ENCODE measurements around the gene NMRK1. TPM values are rescaled to one million over a fixed set of nuclear protein-coding genes. Genes with fewer than 3 reads are reported as not detected.

Gene NMRK1
- total and polyA plus RNA-seq, 2 donors (not counting 3 experiments of a cell fraction or from before 2014, with no cell fraction given) = 24.3 to 32.6 TPM

- Histone ChIP-seq H4K20me1 (replicated peaks; ENCODE audit: control insufficient read depth, extremely low read depth, insufficient read depth, low read length) (no peaks in the 10 kb centered on the region), H3K27ac (ENCODE audit: insufficient read depth, low read depth, low read length) (no peak overlapping the region), H3K36me3 (ENCODE audit: control insufficient read depth in 2 of 2, extremely low read depth in 1 of 2, insufficient read depth in 2 of 2, low read length in 2 of 2) (peaks cover 0 to 8% of the 10 kb centered on the region in 2 experiments), H3K9ac (replicated peaks; ENCODE audit: extremely low read depth, insufficient read depth, low read length) (no peak overlapping the region), H3K4me2 (ENCODE audit: insufficient read depth, low read length) (no peak overlapping the region), H3K9me1 (replicated peaks; ENCODE audit: control insufficient read depth, extremely low read depth, insufficient read depth, low read length) (no peaks in the 10 kb centered on the region), H2AFZ (ENCODE audit: low read depth, low read length) (no peak overlapping the region), H3K27me3 (ENCODE audit: control insufficient read depth in 2 of 2, insufficient read depth in 2 of 2, low read length in 2 of 2) (no peaks in the 10 kb centered on the region), H3K79me2 (ENCODE audit: control insufficient read depth, insufficient read depth, low read length) (no peaks in the 10 kb centered on the region), H3K4me3 (replicated peaks in 1 of 3; ENCODE audit: insufficient read depth in 1 of 3, low read depth in 1 of 3, low read length in 3 of 3) (no peak overlapping the region), H3K4me1 (ENCODE audit: control insufficient read depth, extremely low read depth, insufficient read depth, low read length) (no peaks in the 10 kb centered on the region), H3K9me3 (replicated peaks; ENCODE audit: control insufficient read depth, insufficient read depth, low read length) (no peaks in the 10 kb centered on the region)
- FAIRE-seq = no peak
- BruUV-seq (replicated peaks) = no TSS peak
- CTCF ChIA-PET = interaction anchor here (1.3 to 1.5 kb wide), 2 partner anchors 10 to 33 kb away, joined by 3 read pairs; partner anchors contain the start of gene CARNMT1
- TF ChIP-seq MAX (IDR thresholded peaks at IDR 0.05; ENCODE audit: insufficient read depth, insufficient read length) (no peak), GATA2 (IDR thresholded peaks at IDR 0.05; ENCODE audit: insufficient read depth, insufficient read length, low read depth, low read length) (no peak), EZH2 (IDR thresholded peaks at IDR 0.05; ENCODE audit: borderline replicate concordance, low read depth, low read length, severe bottlenecking) (no peak), MYC (IDR thresholded peaks at IDR 0.05; ENCODE audit: low read depth, low read length) (no peak), JUN (IDR thresholded peaks at IDR 0.05; ENCODE audit: borderline replicate concordance, insufficient read depth, insufficient read length, low read depth) (no peak), CTCF (IDR thresholded peaks at IDR 0.05; ENCODE audit: extremely low read depth in 1 of 2, insufficient read depth in 1 of 2, low read depth in 1 of 2, low read length in 2 of 2) (no peak), POLR2A (IDR thresholded peaks at IDR 0.05; ENCODE audit: low read depth, low read length) (no peak), POLR2AphosphoS5 (IDR thresholded peaks at IDR 0.05; ENCODE audit: insufficient read depth, low read depth, low read length) (no peak), FOS (IDR thresholded peaks at IDR 0.05; ENCODE audit: borderline replicate concordance, insufficient read depth, low read length) (no peak)
- dilution Hi-C loops (cut with MboI; ENCODE audit: extremely low pct_ligation_motif_present, low sequenced_read_pairs) (loop anchor here (25.0 kb wide), 1 partner anchor 274 kb away; no protein-coding TSS in a partner anchor), intact Hi-C loops (cut with micrococcal nuclease) (loop anchor here (5.0 kb wide), 1 partner anchor 59 kb away; no protein-coding TSS in a partner anchor)
- no peak for DNase-seq (ENCODE audit: low read depth, low spot score)
- POLR2A ChIA-PET = no interaction called here
Measured at GRCh38 chr9:75061169-75061568, 26.8 kb downstream of the NMRK1 start.

All from endothelial cell of umbilical vein (primary cell).